Suppressor macrophage (primary cell): ENCODE results near the gene SERPINB12.

Experiments
- DNase-seq, 4 experiments: peaks; one replicate each; pipeline ENCODE4 v3.0.0-alpha.2; 2020 to 2022

SERPINB12 gene

DNA sequence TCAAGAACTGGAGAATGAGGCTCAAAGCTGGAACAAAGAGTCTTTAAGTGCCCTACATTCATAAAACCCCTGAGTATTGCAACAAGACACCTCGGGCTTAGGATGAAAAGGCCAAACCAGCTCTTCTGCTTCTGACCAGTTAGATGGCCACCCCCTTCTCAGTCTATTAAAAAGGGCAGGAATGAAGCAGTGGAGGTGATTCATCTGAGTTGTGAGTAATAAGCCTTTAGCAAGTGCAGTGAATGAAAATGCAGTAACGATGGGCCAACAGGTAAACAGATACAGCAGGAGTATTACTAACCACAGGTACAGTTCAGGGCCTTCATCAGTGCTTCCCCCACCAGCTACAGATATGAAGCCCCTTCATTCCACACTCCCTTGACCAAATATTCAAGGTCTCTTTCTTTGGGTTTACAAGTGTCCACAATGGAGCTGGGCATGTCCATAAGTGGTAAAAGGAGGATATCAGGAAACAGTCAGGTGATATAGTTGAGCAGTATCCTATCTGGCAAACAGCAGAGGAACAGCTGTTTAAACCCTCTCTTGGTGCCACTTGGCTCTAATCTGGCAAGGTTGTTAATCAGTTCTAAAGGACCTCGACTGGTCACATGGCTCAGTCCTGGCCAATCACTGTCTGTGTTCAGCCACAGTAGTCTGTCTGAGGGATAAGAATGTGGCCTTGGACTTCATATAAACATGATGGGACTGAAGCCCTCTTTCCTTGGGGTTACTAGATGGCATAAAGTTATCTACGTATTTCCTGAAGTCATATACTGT is 62.8 kb downstream of the SERPINB12 start:
- DNase-seq: no peak

- DNase-seq: no peak
These were observed 64.4 kb downstream of the SERPINB12 start for GRCh38 chr18:63606526-63606925.

DNA sequence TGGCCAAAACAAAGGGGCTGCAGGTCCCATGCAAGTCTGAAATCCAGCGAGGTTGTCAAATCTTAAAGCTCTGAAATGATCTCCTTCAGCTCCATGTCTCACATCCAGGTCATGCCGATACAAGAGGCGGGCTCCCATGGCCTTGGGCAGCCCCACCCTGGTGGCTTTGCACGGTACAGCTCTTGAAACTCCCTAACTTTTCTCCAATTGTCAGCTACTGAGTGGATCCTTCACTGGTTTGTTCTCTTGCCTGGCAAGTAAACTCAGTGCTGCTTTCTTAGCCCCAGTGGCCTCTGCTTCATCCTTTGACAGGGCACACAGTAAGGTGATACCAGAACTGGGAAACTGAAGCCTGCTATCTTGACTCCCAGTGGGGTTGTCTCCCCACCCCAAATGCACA is 71.3 kb downstream of the SERPINB12 start:
- DNase-seq: no peak

GRCh38 chr18:63617049-63617914 is 75.1 kb downstream of the SERPINB12 start:
- no peak for DNase-seq

- DNase-seq: no peak
These were observed 75.7 kb downstream of the SERPINB12 start for GRCh38 chr18:63617915-63618234.
